Heart left ventricle (tissue), 16 donors: ENCODE results near the gene TMEM43. TPM values are rescaled to one million over a fixed set of nuclear protein-coding genes. Genes with fewer than 3 reads are reported as not detected.

Experiments used
- ATAC-seq, 4 donors: fragments of 200-7000 bp; cut with Tn5 transposase; one replicate each; pipeline ENCODE4 v1.9.1; 2020 to 2022; ENCODE audit warnings: moderate library complexity in 4 of 4, mild to moderate bottlenecking in 3 of 4, moderate number of reproducible peaks in 1 of 4
- DNase-seq, 5 donors: peaks; one replicate each; pipeline ENCODE4 v3.0.0-alpha.2; 2020
- H3K27ac ChIP-seq, 12 donors: fragments of 200-600 bp; sonication (generic) in 4 of 12; one replicate each; pipeline versions ENCODE4 v1.5.0 to v1.8.0; 2016 to 2022; ENCODE audit warnings: mild to moderate bottlenecking in 2 of 12
- H3K27me3 ChIP-seq, 9 donors: fragments of 200-600 bp; sonication (generic) in 2 of 9; one replicate each; pipeline versions ENCODE4 v1.5.1 to v1.8.0; 2016 to 2022; ENCODE audit warnings: mild to moderate bottlenecking in 3 of 9
- H3K36me3 ChIP-seq, 9 donors: fragments of 200-600 bp; sonication (generic) in 2 of 9; one replicate each; pipeline versions ENCODE4 v1.5.0 to v1.8.0; 2018 to 2022; ENCODE audit warnings: mild to moderate bottlenecking in 2 of 9
- H3K4me1 ChIP-seq, 12 donors: fragments of 200-600 bp; sonication (generic) in 4 of 12; one replicate each; pipeline versions ENCODE4 v1.5.0 to v1.8.0; 2016 to 2022; ENCODE audit warnings: mild to moderate bottlenecking in 3 of 12
- H3K4me3 ChIP-seq, 12 donors: fragments of 200-600 bp; sonication (generic) in 4 of 12; one replicate each; pipeline versions ENCODE4 v1.5.0 to v1.8.0; 2017 to 2022; ENCODE audit warnings: mild to moderate bottlenecking in 9 of 12, moderate library complexity in 4 of 12
- H3K9me3 ChIP-seq, 12 donors: fragments of 200-600 bp; sonication (generic) in 4 of 12; one replicate each; pipeline versions ENCODE4 v1.5.0 to v1.8.0; 2016 to 2022; ENCODE audit warnings: mild to moderate bottlenecking in 1 of 12
- CTCF ChIP-seq, 12 donors: fragments of 200-600 bp; sonication (generic) in 4 of 12; IDR thresholded peaks; one replicate each; pipeline versions ENCODE4 v1.5.0 to v1.8.0; 2018 to 2022; ENCODE audit warnings: antibody characterized with exemption in 12 of 12, mild to moderate bottlenecking in 5 of 12
- POLR2A ChIP-seq, 2 donors: fragments of 450-650 bp; IDR thresholded peaks; one replicate each; pipeline ENCODE4 v1.6.1; 2017; ENCODE audit warnings: antibody characterized with exemption in 2 of 2, mild to moderate bottlenecking in 2 of 2, moderate library complexity in 2 of 2
- WGBS, 4 donors: extraction: QIAGEN DNeasy Blood & Tissue Kit in 2 of 4; methylation state at CpG; one replicate each; pipeline versions ENCODE4 v1.1.5 to v1.1.7; 2013 to 2018; 5-methylcytosine and 5-hydroxymethylcytosine counted together
- intact Hi-C, 10 donors: fragments of 100-400 bp; cut with DNase I; formaldehyde crosslinking; loops; one replicate each; pipeline versions ENCODE4 v1.11.1 to v1.14.2; 2022
- polyA plus RNA-seq, 2 donors: library from polyadenylated mRNA; stranded (reverse); fragments of 200-250 nt; gene quantifications; one replicate each; pipeline ENCODE4 v1.2.3, GENCODE V29; 2013
- total RNA-seq, 9 donors: library from RNA; depleted of rRNA in 2 of 9; stranded (reverse); fragments of >200 nt in 2 of 9; fragmentation: NEBNext Ultra II Directional in 3 of 9; extraction: Animal tissue kit (Norgen Biotek cat#: 25700) in 3 of 9; gene quantifications; one replicate each; pipeline versions ENCODE4 v1.1.0 to v1.2.4, GENCODE V29; 2016 to 2023
- donor health status: ischemic (EF 13 %, LVEDD 7.1; RV severe dilation, severe dysfunction).
- donor health status: healthy with polysubstance abuse.
- donor health status: DM: no; HTN: yes; CAD: no.
- donor health status: DM: no; HTN: no; CAD: no.
- donor health status: ischemic (EF 25% LVEDD 6.9; RV normal size, moderate dysfunction).
- donor health status: ischemic (EF 25% LVEDD 5.7; RV mildly dilated, moderate dysfunction).
- donor health status: healthy.
- donor health status: DM: yes; HTN: yes; CAD: no.
- donor health status: ischemic (EF 35%, LVEDD 5.7; RV mildly dilated, moderate dysfunction).
- donor health status: nonischemic (EF 11% LVEDD 7.7; RV severe dilation, severe dysfunction).
- donor health status: DM: yes; HTN: yes; CAD: no.
- donor health status: PGD.
- donor health status: ischemic (EF 29% LVEDD 5.4; RV normal size, mild dysfunction).
- donor health status: nonischemic (EF 23%, LVEDD 6.1; RV moderate dilation, normal function).

TMEM43 gene
- total and polyA plus RNA-seq, 11 donors = 26.1 to 150 (median 46.0) TPM

GRCh38 chr3:14156843-14157561, 32.1 kb downstream of the TMEM43 start:
- TF ChIP-seq POLR2A (IDR thresholded peaks at IDR 0.05) (no peak), CTCF (IDR thresholded peaks at IDR 0.05) (no peak)
- intact Hi-C loops = no loop called here
- H3K4me1 ChIP-seq = no peaks in the 10 kb centered on the region
- DNase-seq (no peak), ATAC-seq (no peak)
- H3K27me3 ChIP-seq = no peaks in the 10 kb centered on the region
- peaks cover 0 to 16% (median 9%) of the 10 kb centered on the region in 12 donors for H3K9me3 ChIP-seq
- WGBS, 4 donors = 96 to 98% (median 97%) methylated on average over 13 of the region's 13 CpGs
- H3K4me3 ChIP-seq = no peak overlapping the region
- H3K27ac ChIP-seq = no peak overlapping the region
- H3K36me3 ChIP-seq = peaks cover 0 to 99% (median 96%) of the 10 kb centered on the region in 9 donors

GRCh38 chr3:14157951-14158350, 33.1 kb downstream of the TMEM43 start:
- TF ChIP-seq CTCF (IDR thresholded peaks at IDR 0.05) (no peak), POLR2A (IDR thresholded peaks at IDR 0.05) (no peak)

GRCh38 chr3:14158370-14158769, 33.5 kb downstream of the TMEM43 start:
- Histone ChIP-seq H3K27ac (no peak overlapping the region), H3K27me3 (no peaks in the 10 kb centered on the region), H3K4me1 (no peaks in the 10 kb centered on the region), H3K9me3 (peaks cover 0 to 25% (median 13%) of the 10 kb centered on the region in 12 donors), H3K4me3 (no peak overlapping the region), H3K36me3 (peaks cover 0 to 99% (median 96%) of the 10 kb centered on the region in 9 donors)
- intact Hi-C loops = no loop called here
- DNase-seq (no peak), ATAC-seq (no peak)
- 94 to 97% (median 95%) methylated on average over 14 of the region's 14 CpGs for WGBS, 4 donors
- TF ChIP-seq CTCF (IDR thresholded peaks at IDR 0.05) = no peak
- TF ChIP-seq POLR2A (IDR thresholded peaks at IDR 0.05) = no peak

More at GRCh38 chr3:14157951-14158350, 33.1 kb downstream of the TMEM43 start:
- H3K36me3 ChIP-seq = peaks cover 0 to 99% (median 96%) of the 10 kb centered on the region in 9 donors
- H3K27ac ChIP-seq = no peak overlapping the region
- no peaks in the 10 kb centered on the region for H3K27me3 ChIP-seq
- H3K4me3 ChIP-seq = no peak overlapping the region
- WGBS, 4 donors = 91 to 97% (median 96%) methylated on average over 9 of the region's 9 CpGs
- H3K4me1 ChIP-seq = no peaks in the 10 kb centered on the region
- H3K9me3 ChIP-seq = peaks cover 0 to 24% (median 13%) of the 10 kb centered on the region in 12 donors
- intact Hi-C loops = no loop called here
- DNase-seq (no peak), ATAC-seq (peak in 1 of 4 donors; percentile 46)

GRCh38 chr3:14159426-14159825, 34.6 kb downstream of the TMEM43 start:
- ATAC-seq (no peak), DNase-seq (no peak)
- no peak overlapping the region for H3K27ac ChIP-seq
- no peak for TF ChIP-seq CTCF (IDR thresholded peaks at IDR 0.05)
- TF ChIP-seq POLR2A (IDR thresholded peaks at IDR 0.05) = no peak
- intact Hi-C loops = no loop called here
- 96 to 98% (median 97%) methylated on average over 8 of the region's 8 CpGs for WGBS, 4 donors
- H3K36me3 ChIP-seq = peaks cover 0 to 99% (median 96%) of the 10 kb centered on the region in 9 donors
- no peaks in the 10 kb centered on the region for H3K4me1 ChIP-seq
- H3K27me3 ChIP-seq = no peaks in the 10 kb centered on the region
- no peak overlapping the region for H3K4me3 ChIP-seq
- H3K9me3 ChIP-seq = peaks cover 0 to 25% (median 13%) of the 10 kb centered on the region in 12 donors
